ENCODE measurements around the gene ADGRG6.

Gene ADGRG6

DNA sequence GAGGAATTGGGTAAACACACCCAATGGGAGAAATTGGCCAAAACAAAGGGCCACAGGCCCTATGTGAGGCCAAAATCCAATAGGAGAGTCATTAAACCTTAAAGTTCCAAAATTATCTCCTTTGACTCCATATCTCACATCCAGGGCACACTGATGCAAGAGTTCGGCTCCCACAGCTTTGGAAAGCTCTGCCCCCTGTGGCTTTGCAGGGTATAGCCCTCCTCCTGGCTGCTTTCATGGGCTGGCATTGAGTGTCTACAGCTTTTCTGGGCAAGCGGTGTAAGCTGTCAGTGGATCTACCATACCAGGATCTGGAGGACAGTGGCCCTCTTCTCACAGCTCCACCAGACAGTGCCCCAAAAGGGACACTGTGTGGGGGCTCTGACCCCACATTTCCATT lies 160.5 kb downstream of the ADGRG6 start:
- H3K4me3 ChIP-seq (ENCODE audit: low read depth, low read length): no peak overlapping the region
- no peak for DNase-seq (ENCODE audit: low read depth, low spot score)
- in situ Hi-C loops (cut with HindIII; ENCODE audit: low sequenced_read_pairs): no loop called here
- TF ChIP-seq, protein P1, sequence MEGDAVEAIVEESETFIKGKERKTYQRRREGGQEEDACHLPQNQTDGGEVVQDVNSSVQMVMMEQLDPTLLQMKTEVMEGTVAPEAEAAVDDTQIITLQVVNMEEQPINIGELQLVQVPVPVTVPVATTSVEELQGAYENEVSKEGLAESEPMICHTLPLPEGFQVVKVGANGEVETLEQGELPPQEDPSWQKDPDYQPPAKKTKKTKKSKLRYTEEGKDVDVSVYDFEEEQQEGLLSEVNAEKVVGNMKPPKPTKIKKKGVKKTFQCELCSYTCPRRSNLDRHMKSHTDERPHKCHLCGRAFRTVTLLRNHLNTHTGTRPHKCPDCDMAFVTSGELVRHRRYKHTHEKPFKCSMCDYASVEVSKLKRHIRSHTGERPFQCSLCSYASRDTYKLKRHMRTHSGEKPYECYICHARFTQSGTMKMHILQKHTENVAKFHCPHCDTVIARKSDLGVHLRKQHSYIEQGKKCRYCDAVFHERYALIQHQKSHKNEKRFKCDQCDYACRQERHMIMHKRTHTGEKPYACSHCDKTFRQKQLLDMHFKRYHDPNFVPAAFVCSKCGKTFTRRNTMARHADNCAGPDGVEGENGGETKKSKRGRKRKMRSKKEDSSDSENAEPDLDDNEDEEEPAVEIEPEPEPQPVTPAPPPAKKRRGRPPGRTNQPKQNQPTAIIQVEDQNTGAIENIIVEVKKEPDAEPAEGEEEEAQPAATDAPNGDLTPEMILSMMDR (IDR thresholded peaks at IDR 0.05; ENCODE audit: low read depth, low read length): peak; percentile 15

DNA sequence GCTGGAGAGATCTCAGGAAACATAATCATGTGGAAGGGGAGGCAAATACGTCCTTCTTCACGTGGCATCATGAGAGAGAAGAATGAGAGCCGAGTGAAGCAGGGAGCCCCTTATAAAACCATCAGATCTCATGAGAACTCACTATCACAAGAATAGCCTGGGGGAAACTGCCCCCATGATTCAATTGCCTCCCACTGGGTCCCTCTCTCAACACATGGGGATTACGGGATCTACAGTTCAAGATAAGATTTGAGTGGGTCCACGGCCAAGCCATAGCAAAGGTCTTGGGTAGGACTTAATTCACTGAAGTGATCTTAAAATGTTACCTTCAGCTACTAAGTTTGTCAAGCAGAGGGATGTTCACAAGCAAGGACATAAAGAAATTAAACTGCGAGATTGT lies 162.2 kb downstream of the ADGRG6 start:
- no peak for DNase-seq (ENCODE audit: low read depth, low spot score)
- in situ Hi-C loops (cut with HindIII; ENCODE audit: low sequenced_read_pairs): no loop called here
- no peak overlapping the region for H3K4me3 ChIP-seq (ENCODE audit: low read depth, low read length)
- TF ChIP-seq, protein P1 (IDR thresholded peaks at IDR 0.05; ENCODE audit: low read depth, low read length): no peak

DNA sequence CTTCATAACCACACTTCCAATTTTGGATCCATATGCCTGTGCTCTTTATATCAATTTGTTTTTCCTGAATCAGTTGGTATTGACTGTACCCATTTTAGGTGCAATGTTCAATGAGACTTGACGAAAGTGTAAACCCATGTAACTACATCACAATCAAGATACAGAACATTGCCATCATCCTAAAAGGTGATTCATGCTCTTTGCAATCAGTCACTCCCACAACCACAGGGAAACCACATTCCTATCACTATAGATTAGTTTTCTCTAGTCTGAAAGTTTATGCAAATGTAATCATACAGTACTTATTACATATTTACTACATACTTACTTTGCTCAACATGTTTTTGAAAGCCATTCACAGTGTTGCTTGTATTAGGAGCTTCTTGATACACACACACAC lies 167.4 kb downstream of the ADGRG6 start:
- no peak overlapping the region for H3K4me3 ChIP-seq (ENCODE audit: low read depth, low read length)
- TF ChIP-seq, protein P1 (IDR thresholded peaks at IDR 0.05; ENCODE audit: low read depth, low read length): no peak
- in situ Hi-C loops (cut with HindIII; ENCODE audit: low sequenced_read_pairs): no loop called here
- DNase-seq (ENCODE audit: low read depth, low spot score): no peak

DNA sequence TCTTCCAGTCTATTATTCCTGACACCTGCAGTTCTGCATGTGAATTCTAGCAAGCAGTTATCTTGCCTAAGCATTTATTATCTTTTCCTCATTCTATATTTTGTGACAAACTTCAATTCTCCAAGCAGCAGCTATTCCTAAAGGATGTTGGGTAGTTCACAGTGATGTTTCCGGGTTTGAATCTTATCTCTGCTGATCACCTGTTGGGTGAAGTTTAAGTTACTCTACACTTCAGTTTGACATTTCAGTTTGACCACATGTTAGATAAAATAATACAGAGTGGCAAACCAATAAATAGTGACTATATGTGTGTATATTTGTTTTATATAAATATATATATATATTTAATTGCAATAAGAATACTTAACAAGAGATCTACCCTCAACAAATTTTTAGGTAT lies 168.6 kb downstream of the ADGRG6 start:
- TF ChIP-seq, protein P1 (IDR thresholded peaks at IDR 0.05; ENCODE audit: low read depth, low read length): no peak
- in situ Hi-C loops (cut with HindIII; ENCODE audit: low sequenced_read_pairs): no loop called here
- DNase-seq (ENCODE audit: low read depth, low spot score): no peak
- H3K4me3 ChIP-seq (ENCODE audit: low read depth, low read length): no peak overlapping the region

DNA sequence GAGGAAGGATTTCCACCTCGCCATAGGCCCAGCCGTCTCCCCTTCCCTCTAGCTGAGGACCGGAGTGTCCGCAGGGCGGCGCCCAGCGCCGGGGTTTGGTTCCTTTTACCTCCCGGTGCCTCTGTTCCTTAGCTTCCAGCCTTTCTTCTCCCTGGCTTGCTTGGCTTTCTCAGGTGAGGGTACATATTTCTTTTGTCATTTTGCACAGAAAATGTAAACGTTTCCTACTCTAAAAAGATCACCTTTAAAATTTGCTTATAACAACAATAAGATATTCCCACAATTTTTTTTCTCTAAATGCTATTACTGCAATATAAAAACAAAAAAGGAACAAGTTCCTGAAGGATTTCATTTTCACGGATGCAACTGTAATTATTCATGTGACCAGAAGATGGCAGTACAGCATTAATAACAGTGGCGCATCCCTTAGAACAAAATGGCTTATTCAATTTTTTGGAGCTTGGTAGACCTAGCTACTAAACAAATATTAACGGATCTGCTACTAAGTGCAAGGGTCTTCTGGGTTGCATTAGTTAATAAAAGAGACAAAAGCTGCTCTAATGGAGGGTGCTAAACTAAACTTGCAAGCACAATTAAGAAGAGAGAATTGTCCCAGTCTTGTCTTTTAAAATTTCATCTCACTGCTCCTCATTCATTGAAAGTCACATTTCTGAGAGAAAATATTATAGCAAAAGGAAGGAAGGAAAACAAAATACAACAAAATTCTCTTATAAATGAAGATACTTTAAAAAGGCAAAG lies 172.9 kb downstream of the ADGRG6 start:
- in situ Hi-C loops (cut with HindIII; ENCODE audit: low sequenced_read_pairs): no loop called here
- DNase-seq (ENCODE audit: low read depth, low spot score): peak; percentile 69
- no peak overlapping the region for H3K4me3 ChIP-seq (ENCODE audit: low read depth, low read length)
- TF ChIP-seq, protein P1 (IDR thresholded peaks at IDR 0.05; ENCODE audit: low read depth, low read length): peak; percentile 50

DNA sequence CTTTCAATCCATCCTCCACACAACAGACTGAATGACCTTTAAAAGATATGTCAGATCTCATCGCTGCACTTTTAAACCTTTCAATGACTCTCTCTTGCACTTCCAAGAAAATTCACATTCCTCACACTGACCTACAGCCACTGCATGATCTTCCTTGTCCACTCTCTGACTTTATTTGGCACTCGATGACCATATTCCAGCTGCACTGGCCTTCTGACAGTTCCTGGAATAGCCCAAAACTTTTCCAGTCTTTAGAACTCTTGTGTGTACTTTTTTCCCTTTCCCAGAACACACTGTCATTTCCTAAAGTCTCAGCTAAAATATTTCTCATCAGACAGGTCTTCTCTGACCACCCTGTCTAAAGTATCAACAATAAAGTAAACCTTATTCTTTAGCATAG lies 174.6 kb downstream of the ADGRG6 start:
- TF ChIP-seq, protein P1 (IDR thresholded peaks at IDR 0.05; ENCODE audit: low read depth, low read length): no peak
- in situ Hi-C loops (cut with HindIII; ENCODE audit: low sequenced_read_pairs): no loop called here
- no peak overlapping the region for H3K4me3 ChIP-seq (ENCODE audit: low read depth, low read length)
- no peak for DNase-seq (ENCODE audit: low read depth, low spot score)

Data from astrocyte of the spinal cord (primary cell).